HUDEP-2 (cell line): ENCODE results near the gene FKBP5.

Experiments
- DNase-seq, 76 experiments: peaks; one replicate each; lab custom pipeline; 2025; ENCODE audit not compliant: unreplicated experiment in 76 of 76; lab: John Stamatoyannopoulos, UW

The FKBP5 gene

DNA sequence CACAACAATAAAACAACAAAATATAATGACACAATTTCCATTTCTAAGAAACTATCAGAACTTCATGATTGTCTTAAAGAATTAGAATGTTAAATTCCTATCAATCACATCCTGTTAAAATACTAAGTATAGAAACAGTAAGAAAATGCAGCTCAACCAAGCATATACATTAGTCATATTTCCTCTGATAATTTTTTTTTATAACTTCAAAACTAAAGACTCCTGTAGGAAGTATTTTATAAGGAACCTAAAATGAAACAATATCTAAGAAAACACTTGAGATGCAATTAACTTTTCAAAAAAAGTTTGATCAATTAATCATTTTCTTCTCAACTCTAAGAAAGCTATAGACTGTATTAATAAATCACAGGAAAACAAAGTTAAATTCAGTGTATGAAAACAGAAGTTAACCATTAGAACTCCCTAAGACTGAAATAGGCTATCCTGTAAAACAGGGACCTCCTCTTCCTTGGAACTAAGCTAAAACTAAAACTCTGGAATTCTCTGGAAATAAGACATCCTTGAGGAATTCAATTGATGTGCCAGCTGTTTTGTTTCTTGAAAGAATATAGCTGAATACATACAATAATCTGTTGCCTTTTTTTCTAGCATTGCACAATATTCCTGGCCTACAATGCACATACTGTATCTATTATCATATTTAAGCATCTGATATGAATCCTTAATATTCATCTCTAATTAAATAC is 19.8 kb downstream of the FKBP5 start:
- DNase-seq = no peak

DNA sequence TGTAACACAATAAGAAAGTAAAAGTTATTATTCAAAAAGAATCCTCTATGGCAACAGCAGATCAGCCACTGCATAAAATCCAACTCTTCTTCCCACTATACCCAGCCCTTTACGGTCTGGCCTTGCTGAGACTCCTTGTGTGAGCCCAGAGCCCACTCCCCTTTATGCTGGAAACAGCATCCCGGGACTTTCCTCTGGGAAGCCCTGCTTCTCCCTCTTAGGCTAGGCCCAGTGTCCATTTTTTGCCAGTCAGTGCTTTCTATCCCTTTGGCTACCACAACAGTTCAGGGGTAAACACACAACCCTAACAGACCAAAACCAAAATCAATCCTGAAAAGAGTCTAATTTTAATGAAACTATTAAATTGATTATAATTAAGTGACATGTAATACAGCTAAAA is 20.6 kb downstream of the FKBP5 start:
- DNase-seq = no peak

DNA sequence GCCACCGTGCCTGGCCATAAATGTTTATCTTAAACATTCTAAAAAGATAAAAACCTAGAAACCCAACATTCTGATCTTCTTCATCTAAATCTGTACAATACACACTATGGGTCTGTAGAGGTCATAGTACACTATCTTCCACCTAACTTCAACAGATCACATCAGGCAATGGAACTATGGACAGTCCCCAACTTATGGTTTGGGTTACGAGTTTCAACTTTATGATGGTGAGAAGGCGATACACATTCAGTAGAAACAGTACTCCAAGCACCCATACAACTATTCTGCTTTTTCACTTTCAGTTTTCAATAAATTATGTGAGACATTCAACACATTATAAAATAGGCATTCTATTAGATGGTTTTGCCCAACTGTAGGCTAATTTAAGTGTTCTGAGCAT is 23.1 kb downstream of the FKBP5 start:
- no peak for DNase-seq

DNA sequence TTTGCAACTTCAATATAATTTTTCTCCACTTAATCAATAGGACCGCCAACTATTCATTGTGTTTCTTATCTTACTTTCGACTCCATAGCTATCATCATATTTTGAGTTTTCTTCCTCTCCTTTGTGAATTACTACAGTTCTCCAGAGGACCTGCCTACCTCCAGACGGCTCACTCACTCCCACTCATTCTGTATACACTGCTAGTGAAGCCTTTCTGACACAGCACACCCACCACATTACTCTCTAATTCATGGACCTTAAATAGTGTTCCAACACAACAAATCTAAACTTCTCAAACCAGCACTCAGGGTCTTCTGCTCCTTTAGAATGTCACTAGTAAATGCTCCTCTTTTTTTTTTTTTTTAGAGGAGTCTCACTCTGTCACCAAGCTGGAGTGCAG is 23.8 kb downstream of the FKBP5 start:
- DNase-seq = peak in 1 of 76 experiments; percentile 31

DNA sequence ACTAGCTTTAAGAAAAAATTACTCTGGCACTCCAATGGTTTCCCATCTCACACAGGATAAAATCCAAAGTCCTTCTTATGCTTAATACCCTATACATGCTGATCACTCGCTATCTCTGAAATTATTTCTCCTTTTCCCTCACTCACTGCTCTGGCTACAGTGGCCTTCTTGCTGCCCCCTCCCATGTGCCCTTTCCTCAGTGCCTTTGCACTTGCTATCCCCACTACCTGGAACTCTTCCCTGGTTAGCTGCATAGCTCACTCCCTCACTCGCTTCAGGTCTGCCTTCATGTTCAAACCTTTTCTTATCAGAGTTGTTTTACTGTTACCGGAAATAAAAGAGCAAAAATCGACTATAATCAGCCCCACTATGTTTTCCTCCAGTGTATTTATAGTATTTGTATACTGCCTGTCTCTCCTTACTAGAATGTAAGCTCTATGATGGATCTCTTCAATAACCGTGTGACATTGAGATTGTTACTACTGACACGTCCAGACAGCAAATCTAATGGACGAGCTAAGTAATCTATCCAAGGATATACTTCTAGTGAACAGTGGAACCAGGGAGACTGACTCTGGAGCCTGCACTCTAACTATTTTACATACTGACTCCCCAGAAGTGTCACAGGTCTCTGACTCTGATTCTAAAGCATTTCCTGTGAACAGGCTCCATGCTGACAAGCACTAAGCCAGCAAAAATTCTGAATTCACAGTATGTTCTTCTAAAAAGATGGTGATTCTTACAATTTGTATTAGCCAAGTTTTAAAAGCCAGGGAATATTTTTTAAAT is 25.1 kb downstream of the FKBP5 start:
- DNase-seq = no peak

DNA sequence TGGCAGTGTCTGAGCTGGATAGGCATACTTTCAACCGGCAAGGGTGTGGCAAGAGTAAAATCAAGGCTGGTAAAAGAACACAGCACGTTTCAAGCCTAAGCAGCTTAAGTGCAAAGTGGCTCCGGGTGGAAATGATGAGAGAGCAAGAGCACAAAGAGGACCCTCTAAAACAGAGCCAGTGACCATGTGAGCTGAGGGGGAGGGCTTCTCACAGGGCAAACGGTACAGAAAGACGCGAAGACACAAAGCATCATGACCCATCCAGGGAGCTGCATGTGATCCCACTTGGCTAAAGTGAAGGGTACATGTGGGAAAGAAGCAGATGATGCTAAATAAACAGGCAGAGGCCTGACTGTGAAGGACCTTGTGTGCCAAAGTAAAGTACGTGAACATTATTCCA is 25.7 kb downstream of the FKBP5 start:
- DNase-seq = peak in 1 of 76 experiments; percentile 27

DNA sequence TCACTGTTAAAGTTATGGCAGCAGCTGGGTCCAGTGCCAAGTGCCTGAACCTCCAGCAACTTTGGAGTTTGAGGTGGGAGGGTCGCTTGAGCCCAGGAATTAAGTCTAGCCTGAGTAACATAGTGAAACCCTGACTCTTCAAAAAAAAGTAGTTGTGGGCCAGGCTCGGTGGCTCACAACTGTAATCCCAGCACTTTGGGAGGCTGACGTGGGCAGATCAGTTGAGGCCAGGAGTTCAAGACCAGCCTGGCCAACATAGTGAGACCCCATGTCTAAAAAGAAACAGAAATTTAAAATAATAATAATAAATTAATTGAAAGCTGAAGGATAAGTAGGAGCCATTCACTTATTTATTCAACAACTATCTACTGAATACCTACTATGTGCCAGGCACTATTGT is 33.8 kb downstream of the FKBP5 start:
- peak in 1 of 76 experiments; percentile 30 for DNase-seq

DNA sequence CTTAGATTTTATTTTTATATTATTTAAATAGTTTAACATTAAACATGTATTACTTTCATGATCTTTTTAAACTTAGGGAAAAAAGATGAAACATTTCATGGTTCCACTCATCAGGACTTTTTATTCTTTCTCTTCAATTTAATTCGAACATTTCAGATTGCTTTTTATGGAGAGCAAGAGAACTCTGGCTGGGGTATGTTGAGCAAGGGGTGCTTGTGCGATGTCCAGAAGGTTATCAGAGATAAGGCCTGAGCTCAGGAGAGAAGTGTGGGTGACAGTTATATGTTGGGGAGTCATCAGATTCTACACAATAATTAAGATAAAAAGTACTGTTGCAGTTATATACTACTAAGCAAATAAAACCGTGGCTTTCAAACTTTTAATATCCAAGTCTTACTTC is 37.5 kb downstream of the FKBP5 start:
- DNase-seq = peak in 32 of 76 experiments; percentile 13 to 71 (median 38)

DNA sequence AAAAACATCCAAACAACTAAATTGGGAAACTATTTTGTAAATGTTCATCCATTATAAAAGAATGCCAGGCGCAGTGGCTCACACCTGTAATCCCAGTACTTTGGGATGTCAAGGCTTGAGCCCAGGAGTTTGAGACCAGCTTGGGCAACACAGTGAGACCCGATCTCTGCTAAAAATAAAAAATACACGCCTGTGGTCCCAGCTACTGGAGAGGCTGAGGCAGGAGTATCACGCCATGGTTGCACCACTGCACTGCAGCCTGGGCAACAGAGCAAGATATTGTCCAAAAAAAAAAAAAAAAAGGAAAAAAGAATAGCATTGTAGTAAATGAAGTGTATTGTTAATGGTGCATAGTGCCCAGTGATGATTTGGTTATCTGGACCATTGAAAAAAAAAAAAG is 38.7 kb downstream of the FKBP5 start:
- no peak for DNase-seq

DNA sequence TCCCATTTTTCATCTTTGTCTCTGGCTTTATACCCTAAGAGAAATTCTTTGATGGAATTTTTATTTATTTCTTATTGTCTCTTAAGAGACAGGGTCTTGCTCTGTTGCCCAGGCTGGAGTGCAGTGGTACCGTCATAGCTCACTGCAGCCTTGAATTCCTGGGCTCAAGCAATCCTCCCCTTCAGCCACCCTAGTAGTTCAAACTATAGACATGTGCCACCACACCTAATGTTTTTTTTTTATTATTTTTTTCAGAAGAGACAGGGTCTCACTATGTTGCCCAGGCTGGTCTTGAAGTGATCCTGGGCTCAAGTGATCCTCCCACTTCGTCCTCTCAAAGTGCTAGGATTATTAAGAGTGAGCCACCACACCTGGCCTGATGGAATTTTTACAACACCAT is 40.5 kb downstream of the FKBP5 start:
- DNase-seq = no peak

DNA sequence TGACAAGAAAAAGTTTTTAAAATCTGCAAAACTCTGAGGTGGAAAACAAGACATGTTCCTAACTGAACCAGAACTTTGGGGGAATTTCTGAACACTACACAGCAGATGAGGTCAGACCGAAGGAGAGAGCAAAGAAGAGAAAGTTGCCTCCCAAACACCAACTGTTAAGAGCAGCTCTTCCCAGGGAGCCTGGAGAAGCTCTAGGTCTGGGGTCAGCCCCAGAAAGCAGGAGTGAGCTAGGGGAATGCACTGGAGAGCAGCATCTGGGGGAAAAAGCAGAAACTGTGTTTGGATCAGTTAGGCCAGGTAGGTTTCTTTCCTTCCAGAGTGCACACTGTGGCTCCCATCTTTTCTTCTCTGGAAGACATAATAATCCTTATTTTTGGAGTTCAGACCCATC is 41.3 kb downstream of the FKBP5 start:
- no peak for DNase-seq

DNA sequence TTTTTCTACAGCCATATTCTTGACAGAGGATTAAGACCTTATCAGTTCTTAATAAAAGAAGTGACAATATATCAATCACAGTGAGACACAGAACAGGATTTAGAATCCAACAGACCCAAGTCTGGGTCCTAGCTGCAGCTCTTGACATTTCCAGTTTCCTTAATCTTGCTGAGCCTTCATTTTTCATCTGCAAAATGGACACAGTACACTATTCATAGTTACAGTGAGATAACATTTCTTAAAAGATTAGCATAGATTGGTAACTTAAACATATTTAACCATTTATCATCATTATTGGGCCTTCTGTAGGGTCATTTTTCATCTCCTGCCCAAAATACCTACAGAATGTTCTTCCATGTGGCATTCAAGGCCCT is 45.6 kb downstream of the FKBP5 start:
- no peak for DNase-seq

DNA sequence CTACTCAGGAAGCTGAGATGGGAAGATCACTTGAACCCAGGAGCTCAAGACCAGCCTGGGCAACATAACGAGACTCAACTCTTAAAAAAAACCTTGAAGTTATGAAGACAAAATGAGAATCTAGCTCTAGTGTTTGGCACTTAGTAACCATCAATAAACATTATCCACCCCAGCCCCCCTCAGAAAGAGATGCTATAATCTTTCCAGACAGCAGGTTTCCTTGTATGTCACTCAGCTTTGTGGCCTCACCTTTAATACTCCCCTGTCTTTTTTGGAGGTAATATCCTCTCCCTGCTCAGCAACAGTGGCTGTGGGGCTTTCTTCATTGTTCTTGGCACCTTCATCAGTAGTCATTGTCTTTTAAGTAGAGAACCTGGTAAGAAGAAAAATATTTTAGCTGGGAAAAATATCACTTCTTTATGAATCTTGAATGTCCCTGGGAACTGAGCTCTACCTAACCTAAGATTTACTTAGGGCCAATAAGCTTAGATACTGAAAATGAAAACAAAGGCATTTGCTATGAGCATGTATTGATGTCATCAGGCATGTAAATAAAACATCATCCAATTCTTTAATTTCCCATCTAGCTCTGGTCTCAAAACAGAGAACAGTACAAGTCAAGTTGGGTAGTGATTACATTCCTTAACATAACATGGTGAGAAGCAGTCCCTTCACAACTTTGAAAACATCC is 46.1 kb downstream of the FKBP5 start:
- DNase-seq = no peak

DNA sequence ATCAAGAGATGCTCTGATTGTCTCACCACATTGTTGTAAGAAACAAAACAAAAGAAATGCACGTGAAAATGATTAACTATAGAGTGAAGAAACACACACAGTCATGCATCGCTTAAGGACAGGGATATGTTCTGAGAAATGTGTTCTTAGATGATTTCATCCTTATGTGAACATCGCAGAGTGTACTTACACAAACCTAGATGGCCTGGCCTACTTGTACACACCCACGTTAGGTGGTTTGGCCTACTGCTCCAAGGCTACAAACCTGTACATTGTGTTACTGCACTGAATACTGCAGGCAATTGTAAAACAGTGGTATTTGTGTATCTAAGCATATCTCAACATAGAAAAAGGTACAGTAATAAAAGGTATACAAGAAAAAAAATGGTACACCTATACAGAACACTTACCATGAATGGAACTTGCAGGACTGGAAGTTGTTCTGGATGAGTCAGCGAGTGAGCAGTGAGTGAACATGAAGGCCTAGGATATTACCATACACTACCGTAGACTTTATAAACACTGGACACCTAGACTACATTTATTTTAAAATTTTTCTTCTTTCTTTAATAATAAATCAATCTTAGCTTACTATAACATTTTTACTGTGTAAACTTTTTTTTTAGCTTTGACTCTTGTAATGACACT is 48.6 kb downstream of the FKBP5 start:
- DNase-seq = no peak

DNA sequence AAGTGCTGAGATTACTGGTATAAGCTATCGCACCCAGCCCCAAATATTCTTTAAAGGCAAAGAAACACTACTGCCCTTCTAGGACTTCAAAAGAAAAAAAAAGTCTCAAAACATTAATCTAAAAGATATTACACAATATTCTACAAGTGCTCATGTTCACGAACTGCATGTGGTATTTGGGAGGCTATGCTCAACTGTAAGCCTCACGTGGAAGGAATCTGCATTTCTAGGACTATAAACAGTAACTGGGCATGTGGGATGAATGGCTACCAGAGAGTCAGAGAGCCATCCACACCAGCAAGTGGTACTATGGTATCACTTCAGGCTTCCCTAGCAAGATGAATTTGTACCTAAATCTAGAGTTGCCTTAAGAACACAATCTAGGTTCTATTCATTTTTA is 50.0 kb downstream of the FKBP5 start:
- DNase-seq = no peak

DNA sequence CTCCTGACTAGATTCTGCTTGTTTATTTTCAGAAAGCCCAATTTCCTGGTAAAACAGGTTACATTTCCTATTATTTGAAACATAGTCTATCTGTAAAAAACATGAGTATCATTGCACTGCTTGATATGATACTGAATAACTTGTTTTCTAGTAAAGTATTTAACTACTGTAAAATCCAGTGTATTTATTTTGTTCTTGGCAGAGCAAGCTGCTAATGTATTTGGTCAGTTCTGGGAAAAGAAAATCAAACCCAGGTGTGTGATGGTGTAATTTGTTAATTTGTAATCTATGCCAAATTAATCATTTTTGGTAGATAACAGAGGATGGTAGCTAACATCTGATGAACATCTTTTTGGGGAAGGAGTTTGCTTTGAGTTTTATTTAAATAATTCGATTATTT is 50.8 kb downstream of the FKBP5 start:
- DNase-seq = no peak

DNA sequence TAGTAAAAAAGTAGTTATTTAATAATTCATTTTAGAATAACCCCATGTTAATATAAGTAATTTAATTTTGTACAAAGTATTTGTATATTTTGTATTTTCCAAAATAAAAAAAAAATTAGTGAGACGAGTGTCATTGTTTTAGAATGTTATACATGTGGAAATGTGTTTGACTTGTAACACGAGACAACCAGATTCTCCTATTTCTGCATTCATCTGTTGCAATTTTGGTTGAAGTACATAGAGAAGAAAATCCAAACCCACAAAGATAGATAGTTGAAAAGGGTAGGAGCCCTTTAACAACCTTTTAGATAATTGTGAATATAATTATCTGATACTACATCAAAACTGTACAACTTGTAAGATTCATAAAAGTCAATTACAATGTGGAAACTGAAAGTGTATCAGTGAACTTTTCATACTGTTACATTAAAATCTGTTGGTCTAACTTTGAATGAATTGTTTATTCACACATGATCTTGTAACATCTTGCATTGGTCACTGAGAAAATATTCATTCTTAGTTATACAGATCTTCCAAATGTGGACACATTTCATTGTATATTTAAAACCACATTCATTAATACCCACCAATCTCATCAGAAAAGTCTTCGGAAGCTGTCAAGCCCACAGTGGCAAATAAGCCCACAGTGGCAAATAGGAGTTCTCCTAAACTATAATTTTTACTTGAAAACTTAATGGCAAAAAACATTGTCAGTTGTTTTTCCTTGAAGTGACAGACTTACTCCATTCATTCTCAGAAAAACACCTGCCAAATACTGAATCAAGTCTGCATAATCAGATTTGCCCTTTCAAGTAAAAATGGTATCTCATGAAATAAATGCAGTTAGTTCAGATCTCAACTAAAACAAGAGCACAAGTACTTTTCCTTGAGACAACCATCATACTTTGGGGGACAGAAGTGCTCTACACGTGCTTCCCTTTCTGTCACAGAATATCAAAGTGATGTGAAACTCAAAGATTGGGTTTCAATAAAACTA is 52.8 kb downstream of the FKBP5 start:
- no peak for DNase-seq

DNA sequence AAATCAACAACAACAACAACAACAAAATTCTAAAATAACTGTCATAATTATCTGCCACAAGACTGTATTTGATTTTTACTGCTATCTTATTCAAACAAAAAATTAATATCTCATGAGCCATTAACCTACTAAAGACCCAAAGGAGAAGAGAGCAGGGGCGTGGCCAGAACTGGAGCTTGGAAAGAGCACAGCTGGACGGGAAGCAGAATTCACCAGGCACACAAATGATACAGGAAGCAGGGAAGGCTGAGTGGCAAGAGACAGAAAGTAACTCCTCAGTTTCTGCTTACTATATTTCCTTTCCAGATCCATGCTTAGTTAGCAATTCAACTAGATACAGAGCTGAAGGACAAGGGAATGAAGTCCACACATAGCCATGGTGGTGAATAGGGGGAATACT is 54.4 kb downstream of the FKBP5 start:
- DNase-seq = no peak

DNA sequence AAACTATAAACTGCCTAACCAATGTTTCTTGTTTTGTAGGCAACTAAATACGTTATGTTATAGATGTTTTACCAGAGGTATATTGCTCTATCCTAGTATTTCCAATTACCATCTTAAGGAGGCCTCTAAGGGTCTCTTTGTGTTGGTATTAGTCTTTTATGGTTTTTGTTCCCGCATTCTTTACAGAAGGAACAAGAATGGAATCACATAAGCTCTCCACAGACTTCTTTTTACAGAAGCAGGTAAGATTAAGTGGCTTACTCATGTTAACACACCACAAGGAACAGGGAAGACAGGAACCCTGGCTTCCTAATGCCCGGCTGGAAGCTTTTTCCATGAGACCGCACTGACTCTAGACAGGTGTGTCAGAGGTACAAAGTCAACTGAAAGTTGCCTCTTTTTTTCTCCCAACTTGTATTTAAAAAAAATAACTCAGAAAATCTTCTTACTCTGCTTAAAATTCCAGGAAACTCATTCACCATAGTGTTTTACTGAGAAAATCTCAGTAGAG is 55.1 kb downstream of the FKBP5 start:
- DNase-seq = no peak

DNA sequence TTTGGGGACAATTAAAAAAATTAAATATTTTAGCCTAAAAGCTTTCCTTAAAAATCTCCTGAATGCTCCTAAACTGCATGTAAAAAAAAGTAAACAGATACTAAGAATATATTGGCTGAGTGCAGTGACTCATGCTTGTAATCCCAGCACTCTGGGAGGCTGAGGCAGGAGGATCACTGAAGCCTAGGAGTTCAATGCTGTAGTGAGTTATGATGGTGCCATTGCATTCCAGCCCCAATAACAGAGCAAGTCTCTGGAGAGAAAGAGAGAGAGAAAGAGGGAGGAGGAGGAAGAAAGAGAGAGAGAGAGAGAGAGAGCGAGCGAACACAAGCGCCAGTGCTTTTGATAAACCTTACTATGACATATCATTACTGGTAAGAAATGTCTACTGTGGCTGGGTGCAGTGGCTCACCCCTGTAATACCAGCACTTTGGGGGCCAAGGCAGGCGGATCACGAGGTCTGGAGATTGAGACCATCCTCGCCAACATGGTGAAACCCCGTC is 58.8 kb downstream of the FKBP5 start:
- DNase-seq = no peak
